IPS DF 6.9 (cell line): ENCODE measurements around the gene PHC1.
A peak's percentile ranks its signal among the peaks of the same experiment; 100 is the strongest.
"Not testable (repeated sequence)": the region's sequence is repeated elsewhere in the genome, so short reads cannot be mapped to it uniquely, and the experiment has no call there.

Experiments
- DNase-seq: peaks from one replicate; pipeline ENCODE4 v3.0.0-alpha.2; 2013; ENCODE audit warnings: low read depth, low spot score
- H3K27ac ChIP-seq: one replicate; pipeline ENCODE4 v1.5.1; 2013; ENCODE audit warnings: low read length, control low read depth
- H3K27me3 ChIP-seq: 2 replicates; pipeline ENCODE4 v1.6.1; 2013; ENCODE audit warnings: mild to moderate bottlenecking, low read length; ENCODE audit not compliant: control insufficient read depth, insufficient read depth
- H3K36me3 ChIP-seq: 2 replicates; pipeline ENCODE4 v1.6.1; 2013; ENCODE audit warnings: low read length; ENCODE audit not compliant: control insufficient read depth, insufficient read depth
- H3K4me1 ChIP-seq: 2 replicates; pipeline ENCODE4 v1.6.1; 2013; ENCODE audit warnings: low read length; ENCODE audit not compliant: control insufficient read depth, insufficient read depth
- H3K4me3 ChIP-seq: 2 replicates; pipeline ENCODE4 v1.5.1; 2013; ENCODE audit warnings: mild to moderate bottlenecking, low read length
- H3K9me3 ChIP-seq: 2 replicates; pipeline ENCODE4 v1.6.1; 2013; ENCODE audit warnings: low read length, inconsistent platforms; ENCODE audit not compliant: control insufficient read depth, insufficient read depth
- WGBS: extraction: QIAGEN DNeasy Blood & Tissue Kit; methylation state at CpG from one replicate; pipeline ENCODE4 v1.1.7; 2013; ENCODE audit warnings: mixed read lengths, missing lambda C conversion rate; ENCODE audit not compliant: insufficient read length, insufficient coverage; 5-methylcytosine and 5-hydroxymethylcytosine counted together

Gene PHC1

DNA sequence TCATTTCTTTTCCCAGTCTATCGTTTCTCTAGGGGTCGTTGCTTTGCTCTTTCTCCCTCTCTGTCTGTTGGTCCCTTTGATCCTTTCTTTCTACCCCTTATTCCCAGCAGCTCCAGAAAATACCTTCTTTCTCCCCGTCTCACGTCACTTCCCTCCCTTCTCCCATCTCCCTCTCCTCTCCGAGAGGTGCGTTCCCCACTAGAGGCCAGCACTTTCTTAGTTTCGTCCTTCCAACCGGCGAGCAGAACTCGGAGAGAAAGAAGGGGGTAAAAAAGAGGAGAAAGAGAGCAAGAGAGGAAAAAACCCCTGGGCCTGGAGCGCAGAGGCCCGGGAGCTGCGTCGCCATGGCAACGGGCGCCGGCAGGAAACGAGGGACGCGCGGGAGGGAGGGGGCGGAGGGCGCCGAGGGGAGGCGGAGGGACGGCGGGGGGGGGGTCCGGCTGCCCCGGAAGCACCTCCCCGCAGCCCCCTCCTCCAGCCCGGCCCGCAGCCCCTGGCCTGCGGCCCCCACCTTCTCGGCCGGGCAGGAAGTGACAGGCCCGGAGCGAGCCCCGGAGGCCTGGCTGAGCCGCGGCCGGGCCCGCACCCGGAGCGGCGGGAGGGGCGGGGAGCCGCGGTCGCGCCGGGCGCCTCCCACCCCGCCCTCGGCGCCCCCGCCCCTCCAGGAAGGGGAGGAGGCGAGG is at the start of gene PHC1:
Gene PHC1 (plus strand): TSS at position 477 of the 683 bp plus-strand sequence. CDS start 3,169 bp downstream, outside the sequence.
- not testable (repeated sequence) for DNase-seq, H3K9me3 ChIP-seq, H3K36me3 ChIP-seq, H3K27me3 ChIP-seq, H3K4me1 ChIP-seq
- no CpG with 5 or more reads among the region's 57 CpGs for WGBS
- Histone ChIP-seq H3K4me3 (peak within 1 kb of the TSS; percentile 80), H3K27ac (peak within 1 kb of the TSS; percentile 93)

DNA sequence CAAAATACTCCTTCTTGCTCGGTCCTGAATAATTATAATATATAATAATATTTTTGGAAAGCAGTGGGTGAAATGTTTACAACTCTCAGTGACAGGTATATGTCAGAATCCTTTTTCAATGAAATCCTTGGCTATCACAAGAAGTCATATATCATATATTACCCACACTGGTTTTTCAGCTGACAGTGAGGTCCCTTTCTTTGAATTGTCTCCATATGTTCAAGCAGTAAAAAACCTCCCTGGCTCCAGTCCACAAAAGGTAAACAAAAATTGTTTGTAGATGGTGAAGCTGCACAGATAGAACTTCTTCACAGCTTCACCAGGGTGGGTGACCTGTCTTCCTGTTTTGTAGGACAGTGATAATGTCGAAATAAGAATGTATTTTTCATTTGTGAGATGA is 47.9 kb upstream of the PHC1 start:
- Histone ChIP-seq H3K27ac (no peak overlapping the region), H3K27me3 (no peaks in the 10 kb centered on the region), H3K36me3 (no peaks in the 10 kb centered on the region; the same call in 1 of the 2 replicates), H3K9me3 (no peaks in the 10 kb centered on the region), H3K4me3 (no peak overlapping the region), H3K4me1 (no peaks in the 10 kb centered on the region)
- WGBS, result 100% methylated on average over 1 of the region's 2 CpGs
- no peak for DNase-seq

DNA sequence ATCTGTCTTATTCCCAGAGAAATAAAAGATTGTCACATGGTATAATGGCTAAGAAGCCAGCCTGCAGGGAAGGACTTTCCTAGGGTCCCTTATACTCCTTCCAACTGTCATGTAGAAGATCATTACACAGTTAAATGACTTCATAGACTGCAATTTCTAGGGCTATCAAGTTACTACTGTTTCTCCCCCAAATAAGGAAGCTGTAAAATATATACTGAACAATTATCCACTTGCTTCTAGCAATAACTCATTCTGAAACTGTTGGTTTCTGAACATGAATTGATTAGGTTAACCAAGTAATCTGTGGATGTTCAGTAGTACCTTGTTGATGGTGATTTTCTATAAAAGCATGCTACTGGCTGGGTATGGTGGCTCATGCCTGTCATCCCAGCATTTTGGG is 47.3 kb upstream of the PHC1 start:
- Histone ChIP-seq H3K9me3 (no peaks in the 10 kb centered on the region), H3K27ac (no peak overlapping the region), H3K4me3 (no peak overlapping the region), H3K27me3 (no peaks in the 10 kb centered on the region), H3K36me3 (no peaks in the 10 kb centered on the region; the same call in 1 of the 2 replicates), H3K4me1 (no peaks in the 10 kb centered on the region)
- no peak for DNase-seq

DNA sequence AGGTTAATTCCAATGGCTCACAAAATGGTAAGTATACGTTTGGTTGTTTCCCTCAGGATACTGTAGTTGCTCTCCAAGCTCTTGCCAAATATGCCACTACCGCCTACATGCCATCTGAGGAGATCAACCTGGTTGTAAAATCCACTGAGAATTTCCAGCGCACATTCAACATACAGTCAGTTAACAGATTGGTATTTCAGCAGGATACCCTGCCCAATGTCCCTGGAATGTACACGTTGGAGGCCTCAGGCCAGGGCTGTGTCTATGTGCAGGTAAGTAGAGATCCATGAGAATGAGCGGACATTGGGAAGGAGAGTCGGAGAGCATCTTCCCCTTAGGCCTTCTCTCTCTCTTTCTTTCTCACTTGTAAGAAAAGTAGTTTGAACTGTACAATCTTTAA is 46.5 kb upstream of the PHC1 start:
- H3K27me3 ChIP-seq, result no peaks in the 10 kb centered on the region
- H3K4me1 ChIP-seq, result no peaks in the 10 kb centered on the region
- no CpG with 5 or more reads among the region's 6 CpGs for WGBS
- DNase-seq, result no peak
- H3K27ac ChIP-seq, result no peak overlapping the region
- no peaks in the 10 kb centered on the region; the same call in 1 of the 2 replicates for H3K36me3 ChIP-seq
- no peak overlapping the region for H3K4me3 ChIP-seq
- H3K9me3 ChIP-seq, result no peaks in the 10 kb centered on the region

DNA sequence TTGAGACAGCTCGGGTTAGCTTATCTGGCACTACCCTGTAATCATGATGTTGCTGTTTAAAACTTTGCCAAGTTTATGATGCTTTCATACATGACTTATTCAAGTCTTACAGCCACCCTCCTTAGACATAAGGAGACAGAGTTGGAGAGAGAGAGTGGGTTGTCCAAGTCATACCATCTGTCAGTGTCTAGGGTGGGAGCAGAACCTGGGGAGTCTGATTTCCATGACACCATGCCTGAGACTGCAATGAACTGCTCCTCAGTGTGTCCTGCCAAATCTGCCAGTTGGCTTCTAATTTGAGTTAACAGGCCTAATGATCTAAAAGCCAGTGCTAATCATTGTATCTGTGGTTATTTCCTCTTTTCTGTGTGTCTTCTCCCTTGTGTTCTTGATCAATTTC is 43.7 kb upstream of the PHC1 start:
- H3K27me3 ChIP-seq, result no peaks in the 10 kb centered on the region
- DNase-seq, result no peak
- H3K4me3 ChIP-seq, result no peak overlapping the region
- H3K4me1 ChIP-seq, result no peaks in the 10 kb centered on the region
- no peak overlapping the region for H3K27ac ChIP-seq
- no peaks in the 10 kb centered on the region; the same call in 1 of the 2 replicates for H3K36me3 ChIP-seq
- WGBS, result no CpG with 5 or more reads among the region's 1 CpG
- no peaks in the 10 kb centered on the region for H3K9me3 ChIP-seq

DNA sequence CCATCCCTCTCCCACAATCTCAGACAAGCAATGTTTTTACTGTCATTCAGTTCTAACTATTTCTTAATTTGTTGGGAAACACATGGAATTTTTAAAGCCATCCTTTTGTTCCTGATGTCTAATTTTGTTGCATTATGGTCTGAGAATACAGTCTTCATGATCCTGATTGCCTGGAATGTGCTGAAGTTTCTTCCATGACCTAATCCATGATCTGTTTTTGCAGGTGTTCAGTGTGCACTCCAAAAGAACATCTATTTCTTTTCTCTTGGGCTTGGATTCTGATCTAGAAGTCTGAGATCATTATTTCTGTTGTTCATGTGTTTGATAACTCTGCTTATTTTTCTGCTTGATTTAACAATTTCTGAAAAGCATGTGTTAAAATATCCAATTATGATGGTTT is 43.2 kb upstream of the PHC1 start:
- H3K36me3 ChIP-seq, result no peaks in the 10 kb centered on the region; the same call in 1 of the 2 replicates
- no peak for DNase-seq
- H3K27ac ChIP-seq, result no peak overlapping the region
- no peaks in the 10 kb centered on the region for H3K4me1 ChIP-seq
- H3K9me3 ChIP-seq, result no peaks in the 10 kb centered on the region
- H3K27me3 ChIP-seq, result no peaks in the 10 kb centered on the region
- no peak overlapping the region for H3K4me3 ChIP-seq

DNA sequence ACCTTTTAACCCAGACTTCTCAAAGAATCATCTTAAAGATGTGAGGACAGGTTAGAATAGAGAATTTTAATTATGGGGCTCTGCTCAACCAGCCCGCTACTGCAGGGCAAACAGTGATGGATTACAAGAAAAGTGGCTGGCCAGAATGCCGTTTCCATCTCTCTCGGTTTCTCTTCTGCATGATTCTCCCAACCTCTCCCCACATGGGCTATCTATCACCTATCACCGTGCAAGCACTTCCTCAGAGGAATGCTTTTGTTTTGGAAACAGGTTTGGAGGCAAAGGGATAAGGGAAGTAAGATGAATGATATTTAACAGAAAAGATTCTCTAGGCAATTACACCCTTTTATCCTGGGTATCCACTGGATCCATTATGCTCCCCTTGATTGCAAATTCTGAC is 37.4 kb upstream of the PHC1 start:
- Histone ChIP-seq H3K27ac (no peak overlapping the region), H3K4me1 (no peaks in the 10 kb centered on the region), H3K27me3 (no peaks in the 10 kb centered on the region), H3K4me3 (no peak overlapping the region), H3K36me3 (no peaks in the 10 kb centered on the region), H3K9me3 (no peaks in the 10 kb centered on the region)
- DNase-seq, result no peak
- WGBS, result no CpG with 5 or more reads among the region's 4 CpGs

DNA sequence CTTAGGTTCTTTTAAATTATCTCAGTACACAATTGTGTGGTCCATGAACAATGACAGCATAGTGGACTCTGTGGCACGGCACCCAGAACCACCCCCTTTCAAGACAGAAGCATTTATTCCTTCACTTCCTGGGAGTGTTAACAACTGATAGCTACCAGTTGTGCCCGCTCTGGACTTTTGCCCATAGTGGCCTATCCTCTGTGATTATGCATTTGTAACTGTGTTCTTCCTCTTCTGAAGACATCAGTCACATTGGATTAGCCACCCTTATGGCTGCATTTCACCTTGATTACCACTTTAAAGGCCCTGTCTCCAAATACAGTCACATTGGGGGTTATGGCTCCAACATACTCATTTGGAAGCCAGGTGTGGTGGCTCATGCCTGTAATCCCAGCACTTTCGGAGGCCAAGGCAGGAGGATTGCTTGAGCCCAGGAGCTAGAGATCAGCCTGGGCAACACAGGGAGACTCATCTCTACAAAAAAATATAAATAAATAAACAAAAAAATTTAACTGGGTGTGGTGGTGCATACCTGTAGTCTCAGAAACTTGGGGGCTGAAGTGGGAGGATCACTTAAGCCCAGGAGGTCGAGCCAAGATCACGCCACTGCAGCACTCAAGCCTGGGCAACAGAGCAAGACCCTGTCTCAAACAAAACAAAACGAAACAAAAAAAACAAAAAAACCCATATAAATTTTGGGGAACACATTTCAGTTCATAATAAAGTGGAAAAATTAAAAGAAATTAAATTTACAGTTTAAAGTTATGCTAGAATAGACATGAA is 27.6 kb upstream of the PHC1 start:
- H3K4me3 ChIP-seq, result no peak overlapping the region
- H3K4me1 ChIP-seq, result peaks cover 1% of the 10 kb centered on the region; the same call in 1 of the 2 replicates
- WGBS, result no CpG with 5 or more reads among the region's 6 CpGs

DNA sequence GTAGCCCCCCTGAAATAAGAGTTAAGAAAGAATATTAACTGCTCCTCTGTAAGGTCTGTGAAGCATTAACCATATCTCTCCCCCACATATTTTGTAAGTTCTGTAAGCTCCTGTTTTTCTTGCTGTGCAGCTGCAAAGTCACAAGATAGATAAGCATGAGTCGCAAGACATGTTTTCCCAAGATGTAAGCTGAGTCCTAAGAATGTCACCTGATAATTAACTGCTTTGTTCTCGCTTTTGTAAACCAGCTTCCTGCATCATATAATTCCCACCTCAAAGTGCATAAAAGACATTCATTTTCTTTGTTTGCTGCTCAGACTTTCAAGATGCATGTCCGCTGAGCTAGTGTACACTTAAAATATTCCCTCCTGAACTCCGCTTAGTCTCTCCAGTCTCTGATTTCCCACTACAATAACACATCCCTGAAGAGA is 27.0 kb upstream of the PHC1 start:
- Histone ChIP-seq H3K4me1 (no peaks in the 10 kb centered on the region; the same call in 1 of the 2 replicates), H3K4me3 (no peak overlapping the region), H3K27me3 (no peaks in the 10 kb centered on the region), H3K9me3 (no peaks in the 10 kb centered on the region), H3K36me3 (no peaks in the 10 kb centered on the region), H3K27ac (no peak overlapping the region)
- no peak for DNase-seq
- no CpG with 5 or more reads among the region's 4 CpGs for WGBS

More for the DNA sequence above, 27.6 kb upstream of the PHC1 start:
- no peak for DNase-seq
- no peaks in the 10 kb centered on the region for H3K27me3 ChIP-seq
- no peak overlapping the region for H3K27ac ChIP-seq
- H3K9me3 ChIP-seq, result no peaks in the 10 kb centered on the region
- no peaks in the 10 kb centered on the region for H3K36me3 ChIP-seq

DNA sequence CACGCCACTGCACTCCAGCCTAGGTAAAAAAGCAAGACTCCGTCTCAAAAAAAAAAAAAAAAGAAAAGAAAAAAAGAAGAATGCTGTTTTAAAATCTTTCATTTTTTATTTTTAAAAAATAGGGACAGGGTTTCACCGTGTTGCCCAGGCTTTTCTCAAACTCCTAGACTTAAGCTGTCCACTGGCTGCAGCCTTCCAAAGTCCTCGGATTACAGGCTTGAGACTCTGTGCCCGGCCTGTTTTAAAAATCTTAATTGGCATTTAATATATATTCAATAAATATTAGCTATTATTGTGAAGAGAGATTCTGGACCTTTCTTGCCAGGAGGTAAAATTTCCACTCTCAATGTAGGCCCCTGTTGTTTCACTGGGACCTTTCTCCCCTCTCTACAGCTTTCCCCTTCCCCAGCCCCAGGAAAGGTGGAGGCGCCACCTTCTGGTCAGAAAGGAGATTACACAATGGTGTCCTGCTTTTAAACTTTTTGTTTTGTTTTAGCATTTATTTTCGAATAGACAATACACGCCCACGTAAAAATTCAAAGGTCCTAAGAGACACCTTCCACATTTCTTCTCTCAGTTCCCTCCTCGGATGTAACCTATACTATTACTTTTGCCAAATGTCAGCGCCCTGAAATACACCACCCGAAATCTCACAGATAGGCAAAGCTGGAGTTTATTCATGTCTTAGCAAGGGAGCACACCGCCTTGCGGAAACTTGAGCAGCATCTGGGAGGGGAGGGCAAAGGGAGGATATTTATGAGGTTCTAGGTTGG is 23.8 kb upstream of the PHC1 start:
- DNase-seq, result no peak
- H3K9me3 ChIP-seq, result no peaks in the 10 kb centered on the region
- no peaks in the 10 kb centered on the region for H3K36me3 ChIP-seq
- no peaks in the 10 kb centered on the region; the same call in 1 of the 2 replicates for H3K4me1 ChIP-seq
- H3K4me3 ChIP-seq, result no peak overlapping the region; the same call in 1 of the 2 replicates
- WGBS, result no CpG with 5 or more reads among the region's 14 CpGs
- no peaks in the 10 kb centered on the region for H3K27me3 ChIP-seq
- H3K27ac ChIP-seq, result no peak overlapping the region
